NCI-H2196 treated with DMSO at 0.1 percent for 48 hours (cell line): ENCODE data around the gene NWD2.

Experiments used
- DNase-seq: peaks from one replicate; lab custom pipeline; 2025; ENCODE audit not compliant: unreplicated experiment; lab: John Stamatoyannopoulos, UW

NWD2 gene

DNA sequence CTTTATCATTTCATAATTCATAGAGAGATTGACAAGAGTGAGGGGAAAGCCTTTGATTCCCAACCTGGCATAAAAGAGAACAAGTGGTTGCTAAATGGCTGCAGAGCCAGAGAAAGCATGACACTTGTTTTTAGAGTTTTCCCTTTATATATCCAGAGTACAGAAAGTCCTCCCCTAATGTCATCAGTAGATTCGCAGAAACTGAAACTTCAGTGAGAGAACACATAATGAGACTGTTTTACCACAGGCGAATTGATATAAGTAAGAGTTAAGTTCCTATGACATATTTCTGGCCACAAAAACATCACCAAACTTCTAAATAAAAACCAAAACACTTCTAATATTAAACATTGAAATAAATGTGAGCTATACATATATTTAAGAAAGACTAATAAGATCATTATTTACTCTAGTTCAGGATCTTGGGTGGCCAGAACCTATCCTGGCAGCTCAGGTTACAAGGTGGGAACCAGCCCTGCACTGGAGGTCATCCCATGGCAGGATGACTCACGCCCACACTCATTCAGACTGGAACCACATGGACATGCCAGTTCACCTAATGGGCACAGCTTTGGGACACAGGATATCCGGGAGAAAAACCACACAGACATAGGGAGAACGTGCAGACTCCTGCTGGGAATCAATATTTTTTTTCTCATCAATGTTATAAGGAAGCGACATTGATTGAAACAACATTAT, 35.5 kb downstream of the NWD2 start:
- no peak for DNase-seq

DNA sequence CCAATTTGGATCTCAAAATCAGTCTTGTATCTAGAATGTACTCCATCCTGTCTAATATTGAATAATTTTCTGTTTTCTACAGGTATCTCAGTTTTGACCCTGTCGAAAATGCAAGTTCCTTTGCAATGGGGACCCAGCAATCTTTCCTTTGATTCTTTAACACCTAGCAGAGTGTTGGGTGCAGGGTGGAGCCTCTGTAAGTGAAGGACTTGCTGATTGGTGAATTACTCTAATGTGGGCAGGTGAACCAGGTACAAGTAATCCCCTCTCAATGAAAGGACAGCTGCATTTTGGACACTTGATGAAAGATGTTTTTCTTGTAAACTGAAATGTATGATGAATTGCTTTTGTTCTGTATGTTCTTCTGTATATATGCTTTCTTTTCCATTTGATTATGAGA, 54.9 kb downstream of the NWD2 start:
- DNase-seq = no peak

DNA sequence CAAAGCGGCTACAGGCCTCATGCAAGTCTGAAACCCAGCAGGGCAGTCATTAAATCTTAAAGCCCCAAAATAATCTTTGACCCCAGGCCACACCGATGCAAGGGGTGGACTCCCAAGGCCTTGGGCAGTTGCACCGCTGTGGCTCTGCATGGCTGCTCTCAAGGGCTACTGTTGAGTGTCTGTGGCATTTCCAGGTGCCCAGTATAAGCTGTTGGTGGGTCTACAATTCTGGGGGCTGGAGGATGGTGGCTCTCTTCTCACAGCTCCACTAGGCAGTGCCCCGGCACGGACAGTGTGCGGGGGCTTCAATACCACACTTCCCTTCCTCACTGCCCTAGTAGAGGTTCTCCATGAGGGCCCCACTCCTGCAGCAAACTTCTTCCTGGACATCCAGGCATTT, 60.1 kb downstream of the NWD2 start:
- DNase-seq = no peak

DNA sequence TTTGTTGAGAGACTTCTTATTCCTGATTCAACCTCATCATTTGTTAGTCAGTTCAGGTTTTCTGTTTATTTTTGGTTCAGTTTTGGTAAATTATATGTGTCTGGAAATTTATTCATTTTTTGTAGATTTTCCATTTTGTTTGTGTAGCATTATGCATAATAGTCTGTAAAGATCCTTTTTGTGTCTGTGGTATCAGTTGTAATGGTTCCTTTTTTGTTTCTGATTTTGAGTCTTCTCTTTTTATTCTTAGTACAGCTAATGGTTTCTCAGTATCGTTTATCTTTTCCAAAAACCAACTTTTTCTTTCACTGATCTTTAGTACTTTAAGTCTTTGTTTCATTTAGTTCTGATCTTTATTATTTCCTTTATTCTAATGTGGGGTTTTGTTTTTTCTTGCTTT, 61.4 kb downstream of the NWD2 start:
- DNase-seq = no peak

DNA sequence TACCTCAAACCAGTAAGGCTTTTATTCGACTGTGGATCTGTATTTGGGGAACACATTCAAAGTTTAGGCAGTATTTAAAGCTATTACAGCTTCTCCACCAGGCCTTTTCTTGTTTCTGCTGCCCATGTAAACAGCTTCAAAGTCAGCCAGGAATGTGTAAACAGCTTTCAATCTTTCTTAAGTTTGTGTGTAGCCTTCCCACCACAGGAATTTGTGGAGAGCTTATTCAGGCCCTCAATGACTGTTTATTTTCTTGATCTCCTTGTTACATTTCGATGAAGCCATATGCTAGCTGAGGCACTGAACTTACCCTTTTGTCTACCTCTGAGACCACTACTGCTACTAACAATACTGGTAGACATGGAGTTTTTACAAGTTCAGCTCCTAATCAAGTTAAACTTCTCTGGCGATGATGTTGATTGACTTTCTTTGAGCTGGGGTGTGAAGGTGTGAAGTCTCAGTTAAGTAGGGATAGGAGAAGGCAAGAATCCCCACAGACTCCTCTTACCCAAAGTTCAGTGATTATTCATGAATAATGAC, 72.6 kb downstream of the NWD2 start:
- no peak for DNase-seq

DNA sequence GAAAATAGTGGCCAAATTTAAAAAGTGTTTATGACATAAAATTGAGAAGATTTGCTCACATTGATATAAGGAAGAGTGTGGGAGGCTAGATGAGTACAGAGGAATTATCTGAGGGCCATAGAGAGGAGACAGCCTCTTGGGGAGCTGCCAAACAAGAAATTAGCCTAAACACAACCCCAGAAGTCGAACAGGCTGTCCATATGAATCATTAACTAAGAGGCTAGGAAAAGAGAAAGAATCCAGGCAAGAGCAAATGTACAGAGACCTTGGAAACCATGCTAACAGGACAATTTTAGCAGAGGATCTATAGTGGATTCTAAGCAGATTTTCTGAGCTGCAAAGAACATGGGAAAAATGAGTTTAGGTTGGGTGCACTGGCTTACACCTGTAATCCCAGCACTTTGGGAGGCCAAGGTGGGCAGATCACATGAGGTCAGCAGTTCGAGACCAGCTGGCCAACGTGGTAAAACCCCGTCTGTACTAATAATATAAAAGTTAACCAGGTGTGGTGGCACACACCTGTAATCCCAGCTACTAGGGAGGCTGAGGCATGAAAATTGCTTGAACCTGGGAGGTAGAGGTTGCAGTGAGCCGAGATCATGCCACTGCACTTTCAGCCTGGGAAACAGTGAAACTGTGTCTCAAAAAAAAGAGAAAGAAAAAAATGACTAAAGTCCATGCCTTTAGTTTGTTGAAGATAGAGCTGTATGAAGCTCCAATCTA, 76.1 kb downstream of the NWD2 start:
- DNase-seq = no peak

DNA sequence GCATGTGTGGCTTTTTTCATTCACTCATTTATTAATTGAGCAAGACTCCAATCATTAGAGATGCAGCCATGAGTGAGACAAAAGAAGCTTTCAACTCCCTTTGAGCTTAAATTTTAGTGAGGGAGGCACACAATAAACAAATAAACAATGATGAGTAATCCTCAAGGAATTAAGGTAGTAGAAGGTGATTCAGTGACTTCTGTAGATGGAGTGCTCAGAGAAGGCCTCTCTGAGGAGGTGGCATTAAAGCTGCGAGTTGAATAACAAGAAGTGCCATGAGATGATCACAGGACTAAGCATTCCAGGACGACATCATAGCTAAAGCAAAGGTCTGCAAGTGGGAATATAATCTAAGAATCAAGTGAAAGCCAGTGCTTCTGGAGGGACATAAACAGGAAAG, 77.6 kb downstream of the NWD2 start:
- DNase-seq = no peak

DNA sequence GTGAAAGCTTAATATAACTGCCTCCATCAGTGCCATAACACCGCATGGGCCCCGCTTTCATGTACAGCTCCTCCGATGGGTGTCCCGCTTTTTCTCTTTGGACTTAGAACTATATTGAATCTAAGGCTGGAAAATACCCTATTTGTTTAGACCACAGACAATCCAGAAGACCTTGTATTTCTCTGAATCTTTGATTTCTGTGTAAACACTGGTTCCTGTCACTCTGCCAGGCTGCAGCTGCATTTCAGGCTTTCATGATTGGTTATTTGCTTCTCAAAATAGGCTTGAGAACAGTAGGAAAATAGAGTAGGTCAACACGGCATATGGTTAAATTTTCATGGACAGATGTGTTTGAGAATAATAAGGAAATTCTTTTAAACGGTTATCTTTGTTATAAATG, 80.0 kb downstream of the NWD2 start:
- no peak for DNase-seq

DNA sequence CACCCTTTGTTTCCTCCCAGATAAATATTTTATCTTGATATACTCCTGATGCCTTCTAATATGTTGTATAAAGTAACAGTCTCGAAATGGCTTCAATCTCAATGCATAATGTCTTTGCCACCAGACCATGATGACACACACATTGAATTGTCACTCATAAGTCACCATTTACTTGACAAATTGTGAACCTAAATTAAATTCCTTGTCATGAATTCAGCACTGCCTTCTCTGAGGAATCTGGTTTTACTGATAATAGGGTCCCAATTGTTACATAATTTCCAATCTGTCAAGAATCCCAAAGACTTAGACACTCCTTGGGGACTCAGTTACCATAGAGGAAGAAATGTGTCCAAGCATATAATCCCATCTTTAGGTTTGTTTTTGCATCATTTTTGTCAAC, 82.3 kb downstream of the NWD2 start:
- no peak for DNase-seq

DNA sequence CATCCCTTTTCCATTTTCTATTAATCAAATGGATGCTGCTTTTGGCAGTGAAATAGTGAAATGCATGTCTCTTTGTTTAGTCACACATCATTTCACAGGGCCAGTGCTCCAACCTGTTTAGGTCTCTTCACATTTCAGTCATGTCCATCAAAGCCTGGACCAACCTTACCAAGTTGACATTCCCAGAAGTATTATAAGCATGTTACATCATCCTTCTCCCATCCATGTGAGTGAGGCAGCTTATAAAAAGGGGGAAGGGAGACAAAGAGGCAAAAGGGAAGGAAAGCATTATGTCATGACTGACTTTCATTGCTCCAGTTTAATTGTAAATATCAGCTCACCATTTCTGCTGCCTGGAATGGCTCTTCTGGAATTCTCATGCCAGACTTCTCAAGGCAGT, 94.4 kb downstream of the NWD2 start:
- no peak for DNase-seq

DNA sequence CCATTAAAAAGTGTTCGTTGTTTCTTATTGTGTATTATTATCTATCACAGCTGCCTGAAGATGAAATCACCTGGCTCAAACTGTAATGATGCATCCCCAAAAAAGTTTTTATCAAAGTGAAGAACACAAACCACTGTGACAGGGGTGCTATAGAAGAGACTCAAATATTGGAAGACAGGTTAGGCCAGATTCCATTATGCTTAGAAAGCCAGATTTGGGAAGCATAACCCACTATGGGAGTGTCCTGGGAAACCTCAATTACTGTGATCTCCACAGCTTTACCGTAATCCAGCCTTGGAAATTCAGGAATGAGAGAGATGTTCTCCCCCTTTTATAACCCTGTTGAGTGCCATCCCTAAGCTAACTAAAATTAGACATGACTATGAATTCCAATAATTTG, 114.2 kb downstream of the NWD2 start:
- no peak for DNase-seq

DNA sequence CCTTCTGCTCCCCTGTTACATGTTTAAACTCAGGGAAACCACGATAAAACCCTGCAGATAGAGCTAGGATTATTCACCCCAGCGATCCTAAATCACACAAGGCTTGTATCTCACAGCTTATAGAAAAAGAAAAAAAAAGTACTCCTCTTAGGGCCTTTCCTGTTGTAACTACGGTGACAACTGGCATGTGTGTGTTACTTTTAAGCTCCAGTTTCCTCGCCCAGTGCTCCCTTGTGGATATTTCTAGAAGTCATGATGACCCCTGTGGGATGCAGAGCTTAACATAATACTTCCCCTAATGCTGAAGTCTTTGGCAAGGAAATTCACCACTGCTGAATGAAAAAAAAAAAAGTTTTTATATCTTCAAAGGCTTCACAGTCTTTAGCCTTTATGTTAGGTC, 114.7 kb downstream of the NWD2 start:
- no peak for DNase-seq

DNA sequence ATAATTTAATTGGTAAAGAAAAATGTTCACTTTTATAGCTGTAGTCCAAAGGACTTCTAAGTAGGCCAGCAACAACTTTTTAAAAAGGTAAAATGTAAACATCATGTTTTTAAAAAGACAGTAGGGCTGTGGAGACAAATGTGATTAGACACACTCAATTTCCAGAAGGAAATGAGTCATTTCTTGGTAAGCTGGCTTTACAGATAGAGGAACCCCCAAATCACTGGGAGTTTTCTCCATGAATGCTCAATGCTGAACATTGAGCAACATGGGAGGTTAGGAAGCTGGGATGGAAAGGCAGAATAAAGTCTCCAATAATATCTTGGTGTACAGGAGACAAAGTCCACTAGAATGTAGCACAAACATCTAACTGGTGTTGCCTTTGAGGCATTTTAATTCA, 121.3 kb downstream of the NWD2 start:
- DNase-seq = no peak

DNA sequence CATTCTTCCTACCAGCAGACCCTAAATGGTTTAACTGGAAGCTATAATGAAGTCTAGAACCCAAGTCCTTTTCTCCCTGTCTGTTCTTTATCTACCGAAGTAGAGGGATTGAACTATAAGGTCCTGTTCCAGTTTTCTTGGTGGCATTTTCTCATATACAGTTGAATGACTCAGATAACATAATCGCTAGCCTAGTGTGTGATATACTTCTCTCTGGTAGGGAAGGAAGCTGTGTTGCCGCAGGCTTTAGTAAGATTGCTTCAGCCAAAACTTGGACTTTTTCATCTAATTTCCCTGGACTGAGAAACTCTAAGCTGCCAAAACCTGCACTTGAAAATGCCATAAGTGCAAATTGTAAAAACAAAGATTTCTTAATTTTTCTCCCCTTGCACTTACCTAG, 123.4 kb downstream of the NWD2 start:
- no peak for DNase-seq

DNA sequence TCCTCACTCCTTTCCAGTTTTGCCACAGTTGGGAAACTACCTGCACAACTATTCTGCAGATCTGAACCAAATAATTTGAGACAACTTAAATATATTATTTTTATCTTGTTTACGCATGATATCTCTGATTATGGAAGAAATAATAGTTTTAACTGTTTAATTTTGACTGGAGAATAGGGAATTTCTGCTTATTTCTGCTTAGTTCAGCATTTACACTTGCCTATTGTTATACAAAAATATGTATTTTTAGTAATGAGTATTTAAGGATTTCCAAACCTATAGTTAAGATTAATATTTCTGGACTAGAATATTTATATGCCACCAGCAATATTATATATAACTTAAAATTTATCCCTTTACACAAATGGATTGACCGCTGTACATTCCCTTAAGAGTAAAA, 125.5 kb downstream of the NWD2 start:
- DNase-seq = no peak

DNA sequence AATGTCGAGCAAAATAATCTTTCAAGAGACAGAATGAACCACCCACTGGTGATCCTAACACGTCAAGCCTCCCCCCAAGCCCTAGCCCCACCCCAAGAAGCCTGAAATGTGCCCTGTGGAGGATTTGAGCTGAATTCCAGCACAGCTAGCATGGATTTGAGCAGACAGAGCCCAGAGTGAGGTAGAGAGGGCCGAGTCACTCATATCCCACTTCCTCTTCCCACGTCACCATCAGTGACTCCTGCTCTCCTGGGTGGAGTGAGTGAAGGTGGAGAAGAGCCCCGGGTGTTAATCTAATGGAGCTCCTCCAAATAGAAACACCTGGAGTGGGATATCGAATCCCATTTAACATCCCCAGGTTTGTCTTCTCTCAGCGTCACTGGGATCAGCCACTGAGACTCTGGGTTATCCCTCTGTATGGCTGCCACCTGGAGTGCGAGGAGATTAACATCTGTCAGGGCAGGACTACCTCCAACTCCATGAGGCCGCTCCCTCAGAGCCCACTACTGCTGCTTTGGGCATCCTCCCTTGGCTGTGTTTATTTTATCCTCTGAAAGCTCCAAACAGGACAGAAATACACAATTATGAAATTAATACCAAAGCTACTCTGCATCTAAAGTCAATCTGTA, 136.6 kb downstream of the NWD2 start:
- no peak for DNase-seq

DNA sequence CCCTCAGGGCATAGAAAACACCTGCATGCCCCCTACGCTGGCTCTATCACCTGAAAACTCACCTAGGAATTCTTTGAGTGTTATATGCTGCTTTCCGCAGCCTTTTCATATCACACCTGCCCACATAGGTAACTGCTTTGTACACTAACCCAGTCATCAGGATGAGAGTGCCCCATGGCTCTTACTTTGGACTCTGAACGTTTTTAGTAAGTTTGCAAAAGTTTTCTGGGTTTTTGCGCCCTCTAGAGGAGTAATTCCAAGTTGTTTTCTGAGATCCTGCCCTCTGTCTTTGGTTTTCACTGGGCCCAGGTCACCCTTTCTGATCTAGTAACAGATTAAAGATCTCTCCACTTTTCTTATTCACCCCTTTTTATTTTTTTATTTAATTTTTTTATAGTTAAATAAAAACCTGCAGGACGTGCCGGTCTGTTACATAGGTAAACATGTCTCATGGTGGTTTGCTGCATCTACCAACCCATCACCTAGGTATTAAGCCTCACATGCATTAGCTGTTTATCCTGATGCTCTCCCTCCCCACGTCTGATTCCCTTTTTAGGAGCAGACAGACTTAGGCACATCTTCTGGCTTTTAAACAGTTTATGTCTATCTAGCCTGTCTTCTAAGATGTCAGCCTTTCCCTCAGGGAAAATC, 139.2 kb downstream of the NWD2 start:
- DNase-seq = no peak

DNA sequence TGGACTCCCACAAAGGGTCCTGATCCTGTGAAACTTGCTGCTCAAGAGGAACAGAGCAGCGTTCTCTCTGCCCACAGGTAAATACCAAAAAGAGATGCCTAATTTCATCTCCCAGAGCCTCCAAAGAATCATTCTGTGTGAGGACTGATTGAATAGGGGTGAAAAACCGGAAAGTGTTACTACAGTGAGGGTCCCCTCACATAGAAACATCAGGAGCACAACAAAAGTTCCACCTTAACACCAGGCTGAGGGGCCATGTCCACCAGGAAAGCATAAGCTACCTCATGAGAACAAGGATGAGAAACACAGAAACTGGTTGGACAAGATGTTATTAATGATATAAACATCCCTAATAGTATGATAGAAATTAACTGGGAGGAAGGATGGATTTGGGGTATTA, 140.9 kb downstream of the NWD2 start:
- no peak for DNase-seq

DNA sequence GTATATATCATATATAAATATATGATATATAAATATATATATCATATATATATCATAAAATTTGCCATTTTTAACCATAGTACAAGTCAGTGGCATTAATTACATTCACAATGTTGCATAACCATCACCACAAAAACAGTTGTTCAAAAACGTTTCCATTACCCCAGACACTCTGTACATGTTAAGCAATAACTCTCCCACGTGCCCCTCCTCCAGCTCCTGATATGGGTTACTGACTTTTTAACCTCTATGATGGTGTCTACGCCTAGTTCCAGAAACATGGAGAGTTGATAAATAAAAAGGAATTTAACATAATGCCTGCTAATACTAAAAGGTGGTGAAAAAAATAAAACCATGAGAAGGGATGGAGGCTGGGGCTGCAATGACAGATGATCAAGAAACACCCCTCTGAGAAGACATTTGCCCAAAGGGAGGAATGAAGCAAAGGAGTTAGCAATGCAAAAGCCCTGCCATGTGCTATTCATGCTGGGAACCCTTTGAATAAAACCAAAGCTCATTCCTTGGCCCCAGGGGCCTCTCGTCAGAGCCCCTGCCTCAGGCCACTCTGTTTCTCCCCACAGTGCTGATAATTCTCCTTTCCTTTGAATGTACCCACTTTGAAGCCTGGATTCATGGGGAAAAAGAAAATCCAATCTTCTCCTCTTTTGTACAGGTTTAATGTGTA, 144.3 kb downstream of the NWD2 start:
- DNase-seq = no peak

DNA sequence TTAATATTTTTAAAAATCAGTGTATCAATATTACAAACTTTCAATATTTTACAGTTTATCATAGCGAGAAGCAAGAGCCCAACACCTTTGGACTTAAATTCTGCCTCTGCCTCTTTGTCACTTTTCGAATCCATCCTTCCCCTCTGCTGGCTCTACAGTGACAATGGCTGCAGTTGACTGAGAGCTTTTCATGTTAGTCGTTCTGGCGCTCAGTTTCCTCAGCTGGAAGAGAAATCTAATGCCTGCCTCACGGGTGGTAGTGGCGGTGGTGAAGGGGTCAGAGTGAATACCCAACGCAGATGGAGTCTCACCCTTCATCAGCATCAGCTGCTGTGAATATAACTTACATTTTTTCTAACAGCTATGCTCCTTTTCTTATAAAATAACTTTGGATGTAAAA, 144.8 kb downstream of the NWD2 start:
- DNase-seq = no peak

DNA sequence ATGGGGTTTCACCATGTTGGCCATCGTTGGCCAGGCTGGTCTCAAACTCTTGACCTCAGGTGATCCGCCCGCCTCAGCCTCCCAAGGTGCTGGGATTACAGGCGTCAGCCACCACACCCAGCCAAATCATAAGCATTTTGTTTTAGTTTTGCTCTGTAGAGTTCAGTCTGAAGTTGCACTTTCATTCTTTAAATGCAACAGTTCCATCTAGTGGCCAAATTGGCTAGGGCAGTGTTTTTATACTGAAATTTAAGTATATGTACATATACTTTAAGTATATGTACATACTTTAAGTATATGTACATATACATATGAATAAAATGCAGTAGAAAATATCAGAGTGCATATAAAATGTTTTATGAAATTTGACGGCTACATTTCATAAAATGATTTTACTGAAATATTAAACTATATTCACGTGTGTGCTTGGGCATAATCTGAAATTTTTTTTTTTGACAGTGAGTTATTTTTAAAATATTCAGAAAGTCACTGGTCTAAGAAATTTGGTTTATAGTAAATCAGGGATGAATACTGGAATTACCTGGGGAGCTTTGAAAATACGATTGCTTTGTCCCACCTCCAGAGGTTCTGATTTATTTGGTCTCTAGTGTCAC, 145.5 kb downstream of the NWD2 start:
- DNase-seq = no peak
